Astrocyte of the cerebellum (primary cell): Measurements from ENCODE around the gene SLC17A5.
"Not testable (repeated sequence)": the region's sequence is repeated elsewhere in the genome, so short reads cannot be mapped to it uniquely, and the experiment has no call there.

Experiments
- DNase-seq: peaks from one replicate; pipeline ENCODE4 v3.0.0-alpha.2; 2011; ENCODE audit warnings: low read depth
- H3K4me3 ChIP-seq: 2 replicates; pipeline ENCODE4 v1.5.1; 2011; ENCODE audit warnings: mild to moderate bottlenecking, low read depth, low read length, moderate library complexity
- CTCF ChIP-seq: IDR thresholded peaks from 2 replicates; pipeline ENCODE4 v1.5.1; 2012; ENCODE audit warnings: low read length, low read depth, moderate library complexity, mild to moderate bottlenecking; ENCODE audit errors: missing control alignments
- in situ Hi-C: cut with HindIII; loops from 2 replicates; pipeline ENCODE4 v1.10.0; 2017; ENCODE audit warnings: low sequenced_read_pairs

SLC17A5 gene

GRCh38 chr6:73569121-73569520 is 84.7 kb downstream of the SLC17A5 start:
- in situ Hi-C loops = no loop called here
- DNase-seq = no peak
- TF ChIP-seq CTCF = no peak
- H3K4me3 ChIP-seq = no peak overlapping the region

DNA sequence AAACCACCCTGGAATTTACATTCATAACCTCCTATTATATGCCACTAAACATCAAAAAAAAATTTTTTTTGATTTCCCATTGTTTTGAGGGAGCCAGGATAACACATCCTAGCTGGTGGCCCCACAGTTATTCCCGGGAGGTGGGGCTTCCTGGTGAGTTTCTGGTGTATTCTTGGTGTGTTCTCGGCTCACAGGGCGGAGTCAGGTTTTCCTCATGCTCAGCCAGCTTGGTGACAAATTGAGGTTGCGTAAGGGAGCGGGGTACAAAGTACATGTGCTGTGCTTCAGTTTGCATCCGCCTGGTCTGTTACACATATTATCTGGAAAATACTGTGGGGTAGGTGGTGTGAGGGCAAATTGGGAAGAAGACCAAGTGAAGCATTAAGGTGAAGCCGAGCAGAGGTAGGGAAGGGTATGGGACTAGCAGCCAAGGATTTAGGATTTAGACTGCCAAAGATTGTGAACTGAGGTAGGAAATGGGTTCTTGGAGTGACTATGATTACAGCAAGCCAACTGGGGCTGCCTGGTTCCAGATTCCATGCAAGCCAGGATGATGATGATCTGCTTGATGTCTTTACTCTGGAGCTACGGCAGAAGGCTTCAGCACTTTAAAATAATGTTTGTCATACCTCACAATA is 86.7 kb downstream of the SLC17A5 start:
- H3K4me3 ChIP-seq = no peak overlapping the region
- no peak for TF ChIP-seq CTCF
- in situ Hi-C loops = no loop called here
- DNase-seq = no peak

GRCh38 chr6:73566486-73566871 is 87.3 kb downstream of the SLC17A5 start:
- in situ Hi-C loops, DNase-seq, H3K4me3 ChIP-seq: not testable (repeated sequence)

DNA sequence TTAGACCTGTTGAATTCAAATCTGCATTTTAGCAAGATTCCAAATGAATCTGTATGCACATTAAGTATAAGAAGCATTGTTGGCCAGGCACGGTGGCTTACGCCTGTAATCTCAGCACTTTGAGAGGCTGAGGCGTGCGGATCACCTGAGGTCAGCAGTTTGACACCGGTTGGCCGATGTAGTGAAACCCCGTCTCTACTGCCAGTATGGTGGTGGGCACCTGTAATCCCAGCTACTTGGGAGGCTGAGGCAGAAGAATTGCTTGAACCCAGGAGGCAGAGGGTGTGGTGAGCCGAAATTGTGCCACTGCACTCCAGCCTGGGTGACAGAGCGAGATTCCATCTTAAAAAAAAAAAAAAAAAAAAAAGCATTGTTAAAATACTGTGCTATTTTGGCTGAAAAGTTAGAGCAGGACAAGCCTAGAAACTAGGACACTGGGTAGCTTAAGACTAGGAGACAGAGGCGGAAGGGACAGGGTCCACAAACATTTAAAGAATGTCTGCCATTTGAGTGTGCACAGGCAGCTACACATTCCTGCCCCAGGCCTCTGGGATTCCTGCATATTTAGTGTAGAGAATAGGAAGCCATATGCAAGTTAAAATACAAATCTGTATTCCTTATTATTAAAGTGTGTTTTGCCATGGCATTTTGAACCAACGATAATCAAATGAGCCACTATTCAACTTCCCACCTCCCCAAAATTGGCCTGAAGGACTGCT is 87.9 kb downstream of the SLC17A5 start:
- no peak for DNase-seq
- H3K4me3 ChIP-seq = no peak overlapping the region
- no peak for TF ChIP-seq CTCF
- in situ Hi-C loops = no loop called here

GRCh38 chr6:73564578-73565345 is 89.0 kb downstream of the SLC17A5 start:
- DNase-seq = no peak
- in situ Hi-C loops = no loop called here
- no peak overlapping the region for H3K4me3 ChIP-seq
- no peak for TF ChIP-seq CTCF

DNA sequence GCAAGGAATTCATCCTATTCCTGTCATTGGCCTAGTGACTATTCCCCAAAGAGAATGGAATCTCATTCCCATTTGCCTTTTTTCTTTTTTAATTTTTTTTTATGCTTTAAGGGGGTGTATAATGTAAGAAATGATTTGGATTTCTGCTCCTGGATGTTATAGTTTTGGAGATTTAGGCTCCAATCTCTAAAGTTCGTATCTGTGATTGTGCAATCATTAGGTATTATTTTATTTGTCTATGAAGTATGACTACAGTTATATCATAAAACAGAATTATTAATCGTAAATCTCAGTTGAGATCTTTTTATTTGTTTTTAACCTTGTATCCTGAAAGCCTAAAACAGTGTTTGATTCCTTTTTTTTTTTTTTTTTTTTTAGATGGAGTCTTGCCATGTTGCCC is 91.2 kb downstream of the SLC17A5 start:
- no peak for TF ChIP-seq CTCF
- DNase-seq = no peak
- in situ Hi-C loops = no loop called here
- H3K4me3 ChIP-seq = no peak overlapping the region

GRCh38 chr6:73560853-73561407 is 92.9 kb downstream of the SLC17A5 start:
- no peak for TF ChIP-seq CTCF
- in situ Hi-C loops = no loop called here
- H3K4me3 ChIP-seq = no peak overlapping the region
- no peak for DNase-seq
